SH-SY5Y (cell line): Measurements from ENCODE around the gene ENDOD1.

Experiments used
- GATA2 ChIP-seq: IDR thresholded peaks from 2 replicates; pipeline ENCODE4 v1.6.1; 2011; ENCODE audit warnings: mild to moderate bottlenecking, low read depth, low read length
- GATA3 ChIP-seq: IDR thresholded peaks from 2 replicates; pipeline ENCODE4 v1.6.1; 2011; ENCODE audit warnings: low read depth, mild to moderate bottlenecking, low read length, moderate library complexity

The ENDOD1 gene

DNA sequence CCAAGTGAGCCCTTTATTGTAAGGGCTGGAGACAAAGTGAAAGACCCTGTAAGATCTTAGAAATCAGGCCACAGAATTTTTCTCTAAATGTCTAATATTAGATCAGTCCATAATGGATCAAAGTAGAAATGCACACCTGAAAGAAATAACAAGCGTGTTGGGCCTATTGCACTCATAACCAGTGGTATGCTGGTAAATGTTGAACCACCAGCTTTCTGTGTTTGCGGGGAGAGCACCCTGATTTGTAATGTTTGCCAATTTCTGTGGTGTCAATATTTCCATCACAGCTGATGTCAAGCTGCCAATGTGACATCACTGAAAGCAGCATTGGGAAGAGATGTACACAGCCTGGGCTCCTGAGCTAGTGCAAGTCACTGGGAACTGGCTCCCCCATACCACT lies 46.2 kb downstream of the ENDOD1 start:
- TF ChIP-seq GATA2 (no peak), GATA3 (no peak)

- no peak for TF ChIP-seq GATA2
These were observed 47.7 kb downstream of the ENDOD1 start for GRCh38 chr11:95137299-95137698.

- TF ChIP-seq GATA2 (no peak), GATA3 (no peak)
These were observed 48.8 kb downstream of the ENDOD1 start for GRCh38 chr11:95138448-95138847.

GRCh38 chr11:95140397-95141033 lies 50.9 kb downstream of the ENDOD1 start:
- TF ChIP-seq GATA2 (no peak), GATA3 (no peak)

DNA sequence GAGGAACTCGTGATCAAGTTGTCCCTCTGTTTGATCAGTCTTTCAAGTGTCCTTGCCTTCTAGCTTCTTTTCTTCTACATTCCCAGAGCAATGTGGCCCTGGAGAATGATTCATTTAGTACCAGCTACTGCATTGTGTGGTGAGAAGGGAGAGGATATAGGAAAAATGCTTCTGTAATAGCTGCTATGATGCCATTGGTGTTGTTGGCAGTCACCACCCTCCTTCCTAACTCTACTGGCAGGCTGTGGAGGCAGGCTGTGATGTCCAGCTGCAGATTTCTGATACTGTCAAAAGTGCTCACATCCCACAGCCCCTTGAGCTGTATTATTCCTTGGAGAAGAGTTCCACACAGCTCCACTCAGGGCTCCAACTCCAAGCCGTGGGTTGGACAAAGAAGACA lies 52.8 kb downstream of the ENDOD1 start:
- no peak for TF ChIP-seq GATA3
- no peak for TF ChIP-seq GATA2

GRCh38 chr11:95143106-95143681 lies 53.5 kb downstream of the ENDOD1 start:
- TF ChIP-seq GATA2 = no peak
- no peak for TF ChIP-seq GATA3

DNA sequence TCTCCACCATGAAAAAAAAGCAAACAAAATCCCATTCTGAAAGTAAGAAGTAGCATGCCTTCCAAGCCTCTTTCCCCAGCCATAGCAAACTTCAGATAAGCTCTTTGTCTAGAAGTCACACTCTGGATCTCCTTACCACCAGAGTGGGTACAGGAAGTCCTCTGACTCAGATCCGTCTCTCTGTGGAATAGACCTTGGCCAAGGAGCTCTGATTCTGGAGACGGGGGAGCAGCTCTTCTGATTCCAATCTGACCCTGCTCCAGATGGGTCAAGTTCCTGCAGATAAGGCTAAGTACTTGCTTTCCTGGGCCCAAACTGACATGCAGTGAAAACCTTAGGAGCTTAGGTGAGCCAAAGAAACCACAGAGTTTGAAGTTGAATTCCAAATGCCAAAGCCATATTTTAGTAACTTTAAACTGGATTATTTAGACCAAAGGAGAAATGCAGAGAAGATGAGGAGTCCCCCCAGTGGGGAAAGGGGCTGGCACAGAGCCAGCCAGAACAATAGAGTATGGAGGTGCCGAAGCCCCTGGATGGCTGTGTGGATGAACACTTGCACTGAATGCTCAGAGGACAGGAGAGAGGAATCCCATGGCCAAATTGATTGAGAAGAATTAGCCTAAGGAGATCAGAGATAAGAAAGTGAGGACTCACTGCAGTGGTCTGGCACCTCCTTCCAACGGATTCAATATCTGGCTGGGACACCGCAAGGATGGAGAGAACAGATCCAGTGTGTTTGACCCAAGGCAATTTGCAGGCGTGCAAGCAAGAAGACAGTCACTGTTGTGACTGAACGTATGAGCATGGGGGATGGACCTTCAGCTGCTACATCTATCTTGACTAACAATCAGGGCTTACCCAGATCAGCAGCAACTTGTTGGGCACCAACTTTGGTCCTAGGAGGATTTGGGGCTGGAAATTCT lies 54.9 kb downstream of the ENDOD1 start:
- TF ChIP-seq GATA2 (no peak), GATA3 (no peak)

GRCh38 chr11:95145430-95146060 lies 55.9 kb downstream of the ENDOD1 start:
- TF ChIP-seq GATA3 (no peak), GATA2 (no peak)

DNA sequence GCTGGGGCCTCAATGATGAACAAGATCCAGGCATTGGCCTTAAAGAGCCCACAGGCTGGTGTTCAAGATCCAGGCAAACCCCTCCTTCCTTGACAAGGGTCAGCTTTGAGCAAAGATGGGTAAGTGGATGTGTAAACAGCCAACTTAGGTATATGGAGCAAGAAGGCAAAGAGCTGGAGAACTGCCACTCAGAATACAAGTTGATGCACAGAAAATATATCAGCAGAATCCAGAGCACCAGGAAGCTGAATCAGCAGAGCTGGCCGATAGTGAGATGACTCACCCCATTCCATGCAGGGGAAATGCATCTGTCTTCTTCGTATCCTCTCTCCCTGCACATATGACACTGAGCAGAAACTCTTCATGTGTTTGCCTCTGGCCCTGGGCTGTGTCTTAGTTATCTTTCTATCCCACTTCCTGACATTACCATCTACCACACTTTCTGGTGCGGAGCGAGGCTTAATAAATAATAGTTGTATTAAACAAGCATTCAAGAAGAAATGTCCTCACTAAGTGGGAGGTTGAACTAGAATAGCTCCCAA lies 57.8 kb downstream of the ENDOD1 start:
- TF ChIP-seq GATA2 (peak; percentile 82), GATA3 (peak; percentile 60; the same call in 1 of the 2 replicates)

DNA sequence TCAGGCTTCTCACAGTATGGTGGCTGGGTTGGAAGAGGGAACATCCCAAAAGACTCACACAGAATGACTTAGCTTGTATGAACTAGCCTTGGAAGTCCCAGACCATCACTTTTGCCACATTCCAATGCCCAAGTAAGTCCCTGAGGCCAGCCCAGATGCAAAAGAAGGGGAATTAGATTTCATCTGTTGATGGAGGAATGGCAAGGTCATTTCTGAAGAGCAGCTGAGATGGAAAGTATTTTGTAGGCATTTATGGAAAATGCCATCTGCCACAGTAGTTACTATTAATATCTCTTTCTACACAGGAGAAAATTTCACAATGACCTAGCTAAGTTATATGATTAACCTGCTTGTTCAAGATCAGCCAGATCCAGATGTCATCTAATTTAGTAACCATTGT lies 58.8 kb downstream of the ENDOD1 start:
- TF ChIP-seq GATA3 = no peak
- TF ChIP-seq GATA2 = no peak

- TF ChIP-seq GATA3 (no peak), GATA2 (no peak)
These were observed 59.3 kb downstream of the ENDOD1 start for GRCh38 chr11:95148938-95149337.

GRCh38 chr11:95149651-95150364 lies 60.2 kb downstream of the ENDOD1 start:
- TF ChIP-seq GATA2 = no peak
- no peak for TF ChIP-seq GATA3

- TF ChIP-seq GATA2 (no peak), GATA3 (no peak)
These were observed 61.5 kb downstream of the ENDOD1 start for GRCh38 chr11:95150956-95151684.

DNA sequence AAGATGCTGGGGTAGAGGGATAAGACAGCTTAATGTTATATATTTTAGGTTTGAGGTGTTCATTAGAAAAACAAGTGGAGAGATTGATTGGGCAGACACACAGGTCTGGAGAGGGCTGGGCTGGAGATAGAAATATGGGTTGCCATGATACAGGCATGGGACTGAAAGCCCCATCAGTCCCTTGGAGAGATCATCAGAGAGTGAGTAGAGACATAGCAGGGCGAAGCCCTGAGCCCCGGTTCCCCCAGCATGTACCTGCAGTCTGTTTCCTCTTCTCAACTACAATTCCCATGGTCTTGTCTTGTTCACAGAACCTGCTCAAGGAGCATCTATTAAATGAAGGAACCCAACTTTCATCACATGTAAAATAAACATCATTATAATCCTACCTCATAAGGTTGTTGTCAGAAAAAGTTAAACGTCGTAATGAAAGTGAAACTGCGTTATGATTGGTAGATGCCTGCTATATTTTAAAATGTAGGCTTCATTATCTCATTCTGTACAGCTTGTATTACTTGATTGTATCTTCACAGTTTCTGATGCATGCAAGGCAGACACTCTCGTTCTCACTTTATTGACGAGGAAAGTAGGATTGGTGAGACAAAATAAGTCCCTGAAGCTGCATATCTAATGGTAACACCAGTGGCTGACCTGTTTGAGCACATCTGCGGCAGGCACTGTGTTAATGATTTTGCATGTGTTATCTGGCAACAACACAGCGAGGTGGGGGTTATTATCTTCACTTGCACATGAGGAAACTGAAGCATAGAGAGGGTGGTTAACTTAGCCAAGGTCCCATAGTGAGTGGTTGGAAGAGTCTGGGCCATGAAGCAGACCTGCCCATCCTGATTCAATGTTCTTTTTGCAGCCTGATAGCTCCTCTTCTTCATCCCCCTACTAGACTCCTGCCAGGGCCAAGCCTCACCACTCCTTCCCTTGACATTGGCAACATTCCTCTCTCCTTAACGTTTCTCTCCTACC lies 63.5 kb downstream of the ENDOD1 start:
- TF ChIP-seq GATA2 = no peak
- TF ChIP-seq GATA3 = no peak
